NCI-H2081 (cell line): ENCODE measurements around the gene XBP1.
A peak's percentile ranks its signal among the peaks of the same experiment; 100 is the strongest.
"Not testable (repeated sequence)": the region's sequence is repeated elsewhere in the genome, so short reads cannot be mapped to it uniquely, and the experiment has no call there.

Source experiments
- DNase-seq, 2 experiments: peaks; one replicate each; lab custom pipeline; 2025; lab: John Stamatoyannopoulos, UW

XBP1 gene

GRCh38 chr22:28800308-28801041 lies at the start of gene XBP1:
Gene XBP1 (minus strand): TSS chr22:28800569.
- DNase-seq: peak; percentile 87 to 91

DNA sequence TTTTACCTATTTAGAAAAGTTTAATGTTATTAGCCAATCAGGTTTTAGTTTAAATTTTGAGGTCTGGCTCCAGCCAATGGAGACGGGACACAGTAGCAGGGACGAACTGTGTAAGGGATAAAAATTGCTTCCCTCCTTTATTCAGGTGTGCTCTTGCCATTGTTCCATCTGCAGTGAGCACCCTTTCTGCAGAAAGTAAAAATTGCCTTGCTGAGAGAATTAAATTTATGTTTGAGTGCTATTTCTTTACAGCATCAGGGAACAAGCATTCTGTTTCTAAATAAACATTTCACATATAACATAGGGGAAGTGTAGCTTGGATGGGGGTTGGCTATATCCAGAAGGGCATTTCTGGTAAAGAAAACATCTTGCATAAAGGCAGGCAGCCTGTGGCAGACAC lies 46.6 kb upstream of the XBP1 start:
- DNase-seq: no peak

DNA sequence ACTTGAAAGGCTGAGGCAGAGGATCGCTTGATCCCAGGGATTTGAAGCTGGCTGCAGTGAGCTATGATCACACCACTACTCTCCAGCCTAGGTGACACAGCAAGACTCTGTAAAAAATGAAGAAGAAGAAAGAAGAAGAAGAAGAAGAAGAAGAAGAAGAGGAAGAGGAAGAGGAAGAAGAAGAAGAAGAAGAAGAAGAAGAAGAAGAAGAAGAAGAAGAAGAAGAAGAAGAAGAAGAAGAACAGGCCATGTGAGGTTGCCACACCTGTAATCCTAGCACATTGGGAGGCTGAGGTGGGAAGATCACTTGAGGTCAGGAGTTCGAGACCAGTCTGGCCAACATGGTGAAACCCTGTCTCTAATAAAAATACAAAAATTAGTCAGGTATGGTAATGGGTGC lies 43.9 kb upstream of the XBP1 start:
- DNase-seq: not testable (repeated sequence)

- no peak for DNase-seq
These were observed 43.3 kb upstream of the XBP1 start for GRCh38 chr22:28843633-28844032.

- no peak for DNase-seq
These were observed 40.7 kb upstream of the XBP1 start for GRCh38 chr22:28841111-28841510.

DNA sequence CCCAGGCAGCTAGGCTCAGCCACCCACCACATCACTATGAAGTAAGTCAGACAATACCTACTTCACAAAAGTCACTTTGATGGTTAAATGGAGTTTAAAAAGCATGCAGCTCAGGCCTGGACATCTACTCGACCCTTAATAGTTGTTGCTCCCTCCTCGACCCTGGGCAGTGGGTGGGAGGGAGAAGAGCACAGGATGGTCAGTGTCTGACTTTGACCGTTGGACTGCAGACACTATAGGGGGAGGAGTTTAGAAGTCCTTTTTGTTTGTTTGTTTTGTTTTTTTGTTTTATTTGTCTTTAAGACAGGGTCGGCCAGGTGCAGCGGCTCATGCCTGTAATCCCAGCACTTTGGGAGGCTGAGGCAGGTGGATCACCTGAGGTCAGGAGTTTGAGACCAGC lies 38.6 kb upstream of the XBP1 start:
- DNase-seq: no peak

GRCh38 chr22:28837640-28838039 lies 37.3 kb upstream of the XBP1 start:
- no peak for DNase-seq

DNA sequence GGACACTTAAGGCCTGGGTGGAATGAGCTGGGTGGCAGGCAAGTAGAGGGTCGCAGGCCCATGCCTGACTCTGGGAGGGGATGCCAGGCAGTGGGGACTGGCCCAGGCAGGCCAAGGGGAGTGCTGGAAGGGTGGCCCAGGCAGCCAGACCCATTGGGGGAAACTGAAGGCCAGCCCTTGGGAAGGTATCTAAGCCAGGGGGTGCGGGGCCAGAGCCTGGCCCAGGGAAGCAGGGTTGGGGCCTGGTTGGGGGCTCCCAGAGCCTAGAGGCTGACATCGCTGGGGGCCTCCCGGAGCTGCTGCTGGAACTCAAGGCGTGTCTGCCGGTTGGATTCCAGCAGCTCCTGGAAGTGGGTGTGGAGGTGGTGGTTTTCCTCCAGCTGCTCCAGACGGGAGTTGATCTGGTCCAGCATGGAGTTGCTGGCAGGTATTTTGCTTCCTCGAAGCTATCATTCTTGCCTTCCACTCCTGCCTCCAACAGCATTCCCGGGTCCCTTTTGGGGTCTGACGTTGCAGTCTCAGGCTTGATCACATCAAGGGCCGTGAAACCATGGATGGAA lies 35.3 kb upstream of the XBP1 start:
- no peak for DNase-seq

DNA sequence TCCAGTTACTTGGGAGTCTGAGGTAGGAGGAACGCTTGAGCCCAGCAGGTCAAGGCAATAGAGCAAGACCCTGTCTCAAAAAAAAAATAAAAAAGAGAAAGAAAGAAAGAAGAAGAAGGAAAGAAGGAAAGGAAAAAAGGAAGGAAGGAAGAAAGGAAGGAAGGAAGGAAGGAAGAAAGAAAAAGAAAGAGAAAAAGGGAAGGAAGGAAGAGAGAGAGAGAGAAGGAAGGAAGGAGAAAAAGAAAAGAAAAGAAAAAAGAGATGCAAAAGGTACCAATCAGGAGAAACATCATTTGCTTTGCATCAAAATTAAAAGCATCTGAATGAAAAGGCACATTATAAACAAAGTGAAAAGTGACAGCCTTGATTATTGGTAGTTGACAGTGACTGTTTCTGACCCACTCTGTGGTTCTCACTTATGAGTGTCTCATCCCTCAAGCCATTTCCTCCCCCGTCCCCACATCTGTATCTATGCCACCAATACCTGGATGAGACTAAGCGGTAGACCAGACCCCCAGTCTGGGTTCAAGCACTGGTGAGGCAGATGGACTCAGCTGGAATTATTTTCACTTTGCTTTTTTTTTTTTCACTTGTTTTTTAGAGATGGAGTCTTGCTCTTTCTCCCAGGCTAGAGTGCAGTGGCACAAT lies 33.0 kb upstream of the XBP1 start:
- no peak for DNase-seq

GRCh38 chr22:28832731-28833130 lies 32.4 kb upstream of the XBP1 start:
- DNase-seq: no peak

GRCh38 chr22:28831140-28832072 lies 31.0 kb upstream of the XBP1 start:
- DNase-seq: no peak

GRCh38 chr22:28830441-28830840 lies 30.1 kb upstream of the XBP1 start:
- DNase-seq: no peak

DNA sequence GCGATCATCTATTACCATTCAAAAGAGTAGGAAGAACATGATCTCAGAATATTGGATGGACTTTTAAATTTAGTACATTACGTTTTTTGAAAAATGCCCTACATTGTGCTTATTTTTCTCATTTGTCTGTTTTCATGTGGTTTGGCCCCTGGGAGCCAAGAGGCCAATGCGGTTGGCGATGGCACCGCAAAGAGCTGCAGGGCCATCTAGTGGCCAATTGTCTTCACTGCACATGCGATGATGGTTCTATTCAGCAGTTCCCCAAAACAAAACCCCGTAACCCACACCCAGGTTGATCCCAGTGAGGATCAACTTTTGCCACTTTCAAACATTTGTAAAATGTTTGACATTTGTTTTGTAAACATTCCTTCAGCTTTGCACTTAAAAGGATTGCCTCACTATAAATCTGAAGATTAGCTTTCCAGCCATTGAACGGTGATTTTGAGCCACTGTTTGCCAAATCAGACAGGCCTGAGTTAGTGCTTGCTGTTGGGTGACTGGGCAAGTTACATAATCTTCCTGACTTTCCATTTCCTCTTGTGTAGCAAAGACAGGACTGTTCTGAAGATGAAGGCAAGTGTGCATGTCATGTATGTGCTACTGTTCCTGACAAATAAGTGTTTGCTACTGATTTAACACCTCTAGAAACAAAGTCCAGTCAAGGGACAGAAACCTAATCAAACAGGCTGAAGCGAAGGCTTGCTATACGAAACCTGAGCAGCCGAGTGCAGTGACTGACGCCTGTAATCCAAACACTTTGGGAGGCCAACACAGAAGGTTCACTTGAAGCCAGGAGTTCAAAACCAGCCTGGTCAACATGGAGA lies 29.2 kb upstream of the XBP1 start:
- peak; percentile 56 to 72 for DNase-seq

GRCh38 chr22:28826921-28827320 lies 26.6 kb upstream of the XBP1 start:
- DNase-seq: no peak

- DNase-seq: not testable (repeated sequence)
These were observed 26.1 kb upstream of the XBP1 start for GRCh38 chr22:28826430-28826829.

DNA sequence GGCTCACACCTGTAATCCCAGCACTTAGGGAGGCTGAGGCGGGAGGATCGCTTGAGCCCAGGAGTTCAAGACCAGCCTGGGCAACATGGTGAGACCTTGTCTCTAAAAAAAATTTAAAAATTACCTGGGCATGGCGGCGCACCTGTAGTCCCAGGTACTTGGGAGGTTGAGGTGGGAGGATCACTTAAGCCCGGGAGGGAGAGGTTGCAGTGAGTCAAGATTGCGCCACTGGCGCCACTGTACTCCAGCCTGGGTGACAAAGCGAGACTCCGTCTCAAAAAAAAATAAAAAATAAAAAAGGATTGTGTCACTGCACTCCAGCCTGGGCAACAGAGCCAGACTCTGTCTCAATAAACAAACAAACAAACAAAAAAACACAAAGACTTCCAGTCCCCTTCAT lies 24.1 kb upstream of the XBP1 start:
- not testable (repeated sequence) for DNase-seq

- peak; percentile 77 to 95 for DNase-seq
These were observed 22.7 kb upstream of the XBP1 start for GRCh38 chr22:28822930-28823551.

DNA sequence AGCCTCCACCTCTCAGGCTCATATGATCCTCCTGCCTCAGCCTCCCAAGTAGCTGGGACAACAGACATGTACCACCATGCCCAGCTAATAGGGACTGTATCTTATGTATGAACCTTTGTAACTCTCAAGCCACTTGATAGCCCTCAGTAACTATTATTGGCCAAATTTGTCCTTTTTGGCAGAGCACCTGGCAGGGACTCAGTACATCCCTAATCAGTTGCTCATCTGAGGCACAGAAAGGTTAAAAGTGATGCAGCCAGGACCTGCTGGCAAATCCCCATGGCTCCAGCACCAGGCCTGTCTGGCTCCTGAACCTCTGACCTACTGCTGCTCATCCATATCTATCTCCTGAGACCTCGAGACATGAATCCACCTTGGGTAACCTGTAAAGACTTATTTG lies 21.1 kb upstream of the XBP1 start:
- DNase-seq: no peak

- no peak for DNase-seq
These were observed 20.5 kb upstream of the XBP1 start for GRCh38 chr22:28820885-28821284.

DNA sequence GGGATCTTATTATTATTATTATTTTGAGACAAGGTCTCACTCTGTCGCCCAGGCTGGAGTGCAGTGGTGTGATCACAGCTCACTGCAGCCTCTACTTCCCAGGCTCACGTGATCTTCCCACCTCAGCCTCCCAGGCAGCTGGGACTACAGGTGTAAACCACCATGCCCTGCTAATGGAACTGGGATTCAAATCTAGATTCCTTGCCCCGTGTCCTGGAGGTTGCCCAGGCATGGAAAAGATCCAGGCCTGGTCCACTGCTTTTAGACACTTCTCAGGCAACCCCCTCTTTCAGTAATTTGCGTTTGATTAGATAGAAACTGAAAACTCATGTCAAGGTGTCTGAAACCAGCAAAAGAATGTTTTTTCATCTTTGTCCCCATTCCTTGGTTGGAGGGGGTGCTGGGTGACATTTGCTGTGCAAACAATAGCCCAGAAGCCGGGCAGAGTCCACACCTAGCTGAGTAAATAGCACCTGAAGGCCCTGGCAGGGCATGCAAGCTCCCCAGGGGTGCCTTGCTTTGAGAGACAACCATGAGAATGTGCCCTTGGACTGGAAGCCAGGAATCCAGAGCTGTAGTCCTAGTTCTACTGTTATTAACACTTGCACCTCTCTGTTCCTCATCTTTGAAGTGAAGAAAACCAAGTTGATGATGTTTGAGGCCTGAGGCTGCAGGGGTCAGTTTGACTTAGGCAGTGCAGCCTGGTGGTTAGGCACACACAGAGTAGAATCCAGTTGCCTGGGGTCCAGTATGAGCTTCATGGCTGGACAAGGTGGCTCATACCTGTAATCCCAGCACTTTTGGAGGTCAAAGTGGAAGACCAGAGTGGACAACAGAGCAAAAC lies 19.1 kb upstream of the XBP1 start:
- no peak for DNase-seq
